ENCODE measurements around the gene RNF227.
A peak's percentile ranks its signal among the peaks of the same experiment; 100 is the strongest.
"Not testable (repeated sequence)": the region's sequence is repeated elsewhere in the genome, so short reads cannot be mapped to it uniquely, and the experiment has no call there.

RNF227 gene

GRCh38 chr17:7915611-7916384 lies at the start of gene RNF227:
TSS of gene RNF227 (minus strand) at chr17:7916289. CDS start at chr17:7916195, 94 bp downstream.
- peak; percentile 98 for DNase-seq

- DNase-seq = no peak
These were observed 45.3 kb upstream of the RNF227 start for GRCh38 chr17:7961421-7961820.

- no peak for DNase-seq
These were observed 43.6 kb upstream of the RNF227 start for GRCh38 chr17:7959503-7960253.

GRCh38 chr17:7956228-7956965 lies 40.3 kb upstream of the RNF227 start:
- DNase-seq = peak; percentile 54

- no peak for DNase-seq
These were observed 39.5 kb upstream of the RNF227 start for GRCh38 chr17:7955414-7956227.

GRCh38 chr17:7953266-7953665 lies 37.2 kb upstream of the RNF227 start:
- not testable (repeated sequence) for DNase-seq

- DNase-seq = no peak
These were observed 35.2 kb upstream of the RNF227 start for GRCh38 chr17:7951143-7951792.

- DNase-seq = no peak
These were observed 34.5 kb upstream of the RNF227 start for GRCh38 chr17:7950578-7950977.

- DNase-seq = no peak
These were observed 31.6 kb upstream of the RNF227 start for GRCh38 chr17:7947651-7948050.

GRCh38 chr17:7946441-7946840 lies 30.4 kb upstream of the RNF227 start:
- no peak for DNase-seq

- no peak for DNase-seq
These were observed 29.6 kb upstream of the RNF227 start for GRCh38 chr17:7945651-7946050.

- no peak for DNase-seq
These were observed 28.2 kb upstream of the RNF227 start for GRCh38 chr17:7944326-7944725.

- no peak for DNase-seq
These were observed 27.2 kb upstream of the RNF227 start for GRCh38 chr17:7943291-7943690.

- no peak for DNase-seq
These were observed 24.7 kb upstream of the RNF227 start for GRCh38 chr17:7940743-7941142.

GRCh38 chr17:7940034-7940433 lies 23.9 kb upstream of the RNF227 start:
- DNase-seq = no peak

- no peak for DNase-seq
These were observed 19.8 kb upstream of the RNF227 start for GRCh38 chr17:7935859-7936258.

GRCh38 chr17:7932949-7933348 lies 16.9 kb upstream of the RNF227 start:
- peak; percentile 51 for DNase-seq

- DNase-seq = peak; percentile 71
These were observed 16.4 kb upstream of the RNF227 start for GRCh38 chr17:7932483-7932891.

- DNase-seq = peak; percentile 100
These were observed 15.8 kb upstream of the RNF227 start, which contains the start of the genes CNTROB and TRAPPC1 for GRCh38 chr17:7931709-7932482. TSS of gene CNTROB (plus strand) at chr17:7932206. CDS start at chr17:7933080, 874 bp downstream. TSS of gene TRAPPC1 (minus strand) at chr17:7931946. CDS start at chr17:7931829, 117 bp downstream.

GRCh38 chr17:7930841-7931631 lies 14.9 kb upstream of the RNF227 start:
- DNase-seq = peak; percentile 13

Measured in right forelimb (tissue), 1 donor.